HepG2 (cell line): Measurements from ENCODE around the gene TLN1. TPM values are rescaled to one million over a fixed set of nuclear protein-coding genes. Genes with fewer than 3 reads are reported as not detected.
A peak's percentile ranks its signal among the peaks of the same experiment; 100 is the strongest.

Experiments used
- BORCS8-MEF2B ChIP-seq: sonication (generic); formaldehyde crosslinking; IDR thresholded peaks from 2 replicates; pipeline ENCODE4 v1.8.0; 2022; ENCODE audit warnings: mild to moderate bottlenecking, missing genetic modification reagents
- GABPB1 ChIP-seq: IDR thresholded peaks from 2 replicates; pipeline ENCODE4 v1.6.1; 2016; ENCODE audit warnings: mild to moderate bottlenecking, missing genetic modification reagents, moderate library complexity, missing compliant biosample characterization
- KDM6A ChIP-seq: IDR thresholded peaks from 2 replicates; pipeline ENCODE4 v1.6.1; 2016; ENCODE audit warnings: low read depth
- PLRG1 ChIP-seq: fragments of 450-650 bp; conservative IDR thresholded peaks from 2 replicates; pipeline ENCODE4 v1.6.1; 2016
- SSRP1 ChIP-seq: IDR thresholded peaks from 2 replicates; pipeline ENCODE4 v1.6.1; 2016; ENCODE audit warnings: control low read depth
- polyA plus RNA-seq, 8 experiments: library from polyadenylated mRNA; depleted of rRNA in 3 of 8; stranded (reverse) in 7 of 8; unstranded in 1 of 8; fragments of >200 nt; fragmentation: Illumina TruSeq in 4 of 8; extraction: Trizol in 4 of 8; gene quantifications; 2 replicates each; pipeline versions ENCODE4 v1.2.1 to v1.2.3, GENCODE V29; 2011 to 2016; ENCODE audit warnings: low read depth in 4 of 8, missing spikeins in 1 of 8, mixed read lengths in 1 of 8; ENCODE audit not compliant: insufficient read depth in 1 of 8
- total RNA-seq, 5 experiments: library from RNA; depleted of rRNA; stranded (reverse); fragments of >200 nt; fragmentation: Illumina TruSeq; extraction: Trizol; gene quantifications; 2 replicates each; pipeline ENCODE4 v1.2.3, GENCODE V29; 2016; ENCODE audit warnings: low read depth in 1 of 5
- TF ChIP-seq, protein P1 (sequence below): sonication (generic); formaldehyde crosslinking; IDR thresholded peaks from 2 replicates; pipeline ENCODE4 v1.4.0; 2020; ENCODE audit warnings: mild to moderate bottlenecking, missing genetic modification reagents
- TF ChIP-seq, protein P2 (sequence below), 2 experiments: sonication (generic) in 1 of 2; formaldehyde crosslinking in 1 of 2; IDR thresholded peaks; 2 replicates each; pipeline versions ENCODE4 v1.6.1 to v1.9.0; 2014 to 2022; ENCODE audit warnings: antibody characterized with exemption in 1 of 2, borderline replicate concordance in 1 of 2, inconsistent platforms in 1 of 2, low read depth in 1 of 2, missing genetic modification reagents in 1 of 2
- TF ChIP-seq, protein P3 (sequence below): sonication (generic); formaldehyde crosslinking; IDR thresholded peaks from 2 replicates; pipeline ENCODE4 v1.8.1; 2023; ENCODE audit warnings: mild to moderate bottlenecking, missing genetic modification reagents
- TF ChIP-seq, protein P4 (sequence below): sonication (generic); formaldehyde crosslinking; IDR thresholded peaks from 2 replicates; pipeline ENCODE4 v1.5.0; 2020; ENCODE audit warnings: mild to moderate bottlenecking, missing genetic modification reagents, borderline replicate concordance

The TLN1 gene
- total and polyA plus RNA-seq, 2 of the 13 experiments (the other 11 are each of a cell fraction or from before 2014, with no cell fraction given), result 35.2 to 51.8 TPM

DNA sequence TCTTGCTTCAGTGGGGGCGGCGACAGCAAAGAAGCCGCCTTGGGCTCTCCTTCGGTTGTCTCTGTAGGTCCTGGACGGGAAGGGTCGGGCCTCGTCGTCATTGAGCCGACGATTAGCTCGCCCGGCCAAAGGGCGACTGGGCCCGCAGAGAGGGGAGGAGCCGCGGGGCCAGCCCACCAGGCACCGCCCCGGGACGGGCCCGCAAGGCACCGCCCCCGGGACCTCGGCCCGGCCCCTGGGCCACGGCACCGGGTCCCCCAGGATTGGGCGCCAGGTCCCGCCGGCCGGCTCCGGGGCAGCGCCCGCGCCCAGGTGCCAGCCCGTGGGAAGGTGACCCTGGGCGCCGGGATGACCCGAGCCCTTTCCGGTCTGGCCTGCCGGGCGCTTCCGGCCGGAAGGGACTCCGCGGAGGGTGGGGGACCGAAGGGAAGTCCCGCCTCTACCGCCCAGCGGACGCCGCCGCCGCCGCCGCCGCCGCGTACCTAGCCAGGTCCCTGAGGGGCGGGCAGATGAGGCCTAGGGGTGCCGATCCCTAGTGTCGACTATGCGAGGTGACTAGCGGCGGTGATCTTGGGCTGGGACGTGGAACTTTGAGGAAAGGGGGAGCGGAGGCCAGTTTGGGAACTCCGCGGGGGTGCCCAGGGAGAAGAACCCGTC lies 17.0 kb upstream of the TLN1 start, which contains the start of the genes GBA2 and RGP1 (continued):
- TF ChIP-seq, protein P1, sequence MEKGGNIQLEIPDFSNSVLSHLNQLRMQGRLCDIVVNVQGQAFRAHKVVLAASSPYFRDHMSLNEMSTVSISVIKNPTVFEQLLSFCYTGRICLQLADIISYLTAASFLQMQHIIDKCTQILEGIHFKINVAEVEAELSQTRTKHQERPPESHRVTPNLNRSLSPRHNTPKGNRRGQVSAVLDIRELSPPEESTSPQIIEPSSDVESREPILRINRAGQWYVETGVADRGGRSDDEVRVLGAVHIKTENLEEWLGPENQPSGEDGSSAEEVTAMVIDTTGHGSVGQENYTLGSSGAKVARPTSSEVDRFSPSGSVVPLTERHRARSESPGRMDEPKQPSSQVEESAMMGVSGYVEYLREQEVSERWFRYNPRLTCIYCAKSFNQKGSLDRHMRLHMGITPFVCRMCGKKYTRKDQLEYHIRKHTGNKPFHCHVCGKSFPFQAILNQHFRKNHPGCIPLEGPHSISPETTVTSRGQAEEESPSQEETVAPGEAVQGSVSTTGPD (CRISPR knock-in tag), result no peak
- TF ChIP-seq SSRP1 (CRISPR knock-in tag), result no peak
- TF ChIP-seq, protein P2, sequence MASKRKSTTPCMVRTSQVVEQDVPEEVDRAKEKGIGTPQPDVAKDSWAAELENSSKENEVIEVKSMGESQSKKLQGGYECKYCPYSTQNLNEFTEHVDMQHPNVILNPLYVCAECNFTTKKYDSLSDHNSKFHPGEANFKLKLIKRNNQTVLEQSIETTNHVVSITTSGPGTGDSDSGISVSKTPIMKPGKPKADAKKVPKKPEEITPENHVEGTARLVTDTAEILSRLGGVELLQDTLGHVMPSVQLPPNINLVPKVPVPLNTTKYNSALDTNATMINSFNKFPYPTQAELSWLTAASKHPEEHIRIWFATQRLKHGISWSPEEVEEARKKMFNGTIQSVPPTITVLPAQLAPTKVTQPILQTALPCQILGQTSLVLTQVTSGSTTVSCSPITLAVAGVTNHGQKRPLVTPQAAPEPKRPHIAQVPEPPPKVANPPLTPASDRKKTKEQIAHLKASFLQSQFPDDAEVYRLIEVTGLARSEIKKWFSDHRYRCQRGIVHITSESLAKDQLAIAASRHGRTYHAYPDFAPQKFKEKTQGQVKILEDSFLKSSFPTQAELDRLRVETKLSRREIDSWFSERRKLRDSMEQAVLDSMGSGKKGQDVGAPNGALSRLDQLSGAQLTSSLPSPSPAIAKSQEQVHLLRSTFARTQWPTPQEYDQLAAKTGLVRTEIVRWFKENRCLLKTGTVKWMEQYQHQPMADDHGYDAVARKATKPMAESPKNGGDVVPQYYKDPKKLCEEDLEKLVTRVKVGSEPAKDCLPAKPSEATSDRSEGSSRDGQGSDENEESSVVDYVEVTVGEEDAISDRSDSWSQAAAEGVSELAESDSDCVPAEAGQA (IDR thresholded peaks at IDR 0.05; ENCODE audit: low read depth), result 0 out of 2 replicates have a peak, but pooled peaks have one; percentile 48
- TF ChIP-seq, protein P2 (CRISPR knock-in tag; IDR thresholded peaks at IDR 0.05; ENCODE audit: borderline replicate concordance), result 0 out of 2 replicates have a peak, but pooled peaks have one; percentile 5
- TF ChIP-seq KDM6A (CRISPR knock-in tag), result no peak
- TF ChIP-seq BORCS8-MEF2B (CRISPR knock-in tag), result no peak
- no peak for TF ChIP-seq PLRG1
- TF ChIP-seq, protein P3, sequence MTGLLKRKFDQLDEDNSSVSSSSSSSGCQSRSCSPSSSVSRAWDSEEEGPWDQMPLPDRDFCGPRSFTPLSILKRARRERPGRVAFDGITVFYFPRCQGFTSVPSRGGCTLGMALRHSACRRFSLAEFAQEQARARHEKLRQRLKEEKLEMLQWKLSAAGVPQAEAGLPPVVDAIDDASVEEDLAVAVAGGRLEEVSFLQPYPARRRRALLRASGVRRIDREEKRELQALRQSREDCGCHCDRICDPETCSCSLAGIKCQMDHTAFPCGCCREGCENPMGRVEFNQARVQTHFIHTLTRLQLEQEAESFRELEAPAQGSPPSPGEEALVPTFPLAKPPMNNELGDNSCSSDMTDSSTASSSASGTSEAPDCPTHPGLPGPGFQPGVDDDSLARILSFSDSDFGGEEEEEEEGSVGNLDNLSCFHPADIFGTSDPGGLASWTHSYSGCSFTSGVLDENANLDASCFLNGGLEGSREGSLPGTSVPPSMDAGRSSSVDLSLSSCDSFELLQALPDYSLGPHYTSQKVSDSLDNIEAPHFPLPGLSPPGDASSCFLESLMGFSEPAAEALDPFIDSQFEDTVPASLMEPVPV (CRISPR knock-in tag), result no peak; the same call in 1 of the 2 replicates
- TF ChIP-seq, protein P4, sequence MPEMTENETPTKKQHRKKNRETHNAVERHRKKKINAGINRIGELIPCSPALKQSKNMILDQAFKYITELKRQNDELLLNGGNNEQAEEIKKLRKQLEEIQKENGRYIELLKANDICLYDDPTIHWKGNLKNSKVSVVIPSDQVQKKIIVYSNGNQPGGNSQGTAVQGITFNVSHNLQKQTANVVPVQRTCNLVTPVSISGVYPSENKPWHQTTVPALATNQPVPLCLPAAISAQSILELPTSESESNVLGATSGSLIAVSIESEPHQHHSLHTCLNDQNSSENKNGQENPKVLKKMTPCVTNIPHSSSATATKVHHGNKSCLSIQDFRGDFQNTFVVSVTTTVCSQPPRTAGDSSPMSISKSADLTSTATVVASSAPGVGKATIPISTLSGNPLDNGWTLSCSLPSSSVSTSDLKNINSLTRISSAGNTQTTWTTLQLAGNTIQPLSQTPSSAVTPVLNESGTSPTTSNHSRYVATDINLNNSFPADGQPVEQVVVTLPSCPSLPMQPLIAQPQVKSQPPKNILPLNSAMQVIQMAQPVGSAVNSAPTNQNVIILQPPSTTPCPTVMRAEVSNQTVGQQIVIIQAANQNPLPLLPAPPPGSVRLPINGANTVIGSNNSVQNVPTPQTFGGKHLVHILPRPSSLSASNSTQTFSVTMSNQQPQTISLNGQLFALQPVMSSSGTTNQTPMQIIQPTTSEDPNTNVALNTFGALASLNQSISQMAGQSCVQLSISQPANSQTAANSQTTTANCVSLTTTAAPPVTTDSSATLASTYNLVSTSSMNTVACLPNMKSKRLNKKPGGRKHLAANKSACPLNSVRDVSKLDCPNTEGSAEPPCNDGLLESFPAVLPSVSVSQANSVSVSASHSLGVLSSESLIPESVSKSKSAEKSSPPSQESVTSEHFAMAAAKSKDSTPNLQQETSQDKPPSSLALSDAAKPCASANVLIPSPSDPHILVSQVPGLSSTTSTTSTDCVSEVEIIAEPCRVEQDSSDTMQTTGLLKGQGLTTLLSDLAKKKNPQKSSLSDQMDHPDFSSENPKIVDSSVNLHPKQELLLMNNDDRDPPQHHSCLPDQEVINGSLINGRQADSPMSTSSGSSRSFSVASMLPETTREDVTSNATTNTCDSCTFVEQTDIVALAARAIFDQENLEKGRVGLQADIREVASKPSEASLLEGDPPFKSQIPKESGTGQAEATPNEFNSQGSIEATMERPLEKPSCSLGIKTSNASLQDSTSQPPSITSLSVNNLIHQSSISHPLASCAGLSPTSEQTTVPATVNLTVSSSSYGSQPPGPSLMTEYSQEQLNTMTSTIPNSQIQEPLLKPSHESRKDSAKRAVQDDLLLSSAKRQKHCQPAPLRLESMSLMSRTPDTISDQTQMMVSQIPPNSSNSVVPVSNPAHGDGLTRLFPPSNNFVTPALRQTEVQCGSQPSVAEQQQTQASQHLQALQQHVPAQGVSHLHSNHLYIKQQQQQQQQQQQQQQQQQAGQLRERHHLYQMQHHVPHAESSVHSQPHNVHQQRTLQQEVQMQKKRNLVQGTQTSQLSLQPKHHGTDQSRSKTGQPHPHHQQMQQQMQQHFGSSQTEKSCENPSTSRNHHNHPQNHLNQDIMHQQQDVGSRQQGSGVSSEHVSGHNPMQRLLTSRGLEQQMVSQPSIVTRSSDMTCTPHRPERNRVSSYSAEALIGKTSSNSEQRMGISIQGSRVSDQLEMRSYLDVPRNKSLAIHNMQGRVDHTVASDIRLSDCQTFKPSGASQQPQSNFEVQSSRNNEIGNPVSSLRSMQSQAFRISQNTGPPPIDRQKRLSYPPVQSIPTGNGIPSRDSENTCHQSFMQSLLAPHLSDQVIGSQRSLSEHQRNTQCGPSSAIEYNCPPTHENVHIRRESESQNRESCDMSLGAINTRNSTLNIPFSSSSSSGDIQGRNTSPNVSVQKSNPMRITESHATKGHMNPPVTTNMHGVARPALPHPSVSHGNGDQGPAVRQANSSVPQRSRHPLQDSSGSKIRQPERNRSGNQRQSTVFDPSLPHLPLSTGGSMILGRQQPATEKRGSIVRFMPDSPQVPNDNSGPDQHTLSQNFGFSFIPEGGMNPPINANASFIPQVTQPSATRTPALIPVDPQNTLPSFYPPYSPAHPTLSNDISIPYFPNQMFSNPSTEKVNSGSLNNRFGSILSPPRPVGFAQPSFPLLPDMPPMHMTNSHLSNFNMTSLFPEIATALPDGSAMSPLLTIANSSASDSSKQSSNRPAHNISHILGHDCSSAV, result no peak
- peak; percentile 96 for TF ChIP-seq GABPB1 (CRISPR knock-in tag)
